ENCODE measurements around the gene PPP2R2D.

DNA sequence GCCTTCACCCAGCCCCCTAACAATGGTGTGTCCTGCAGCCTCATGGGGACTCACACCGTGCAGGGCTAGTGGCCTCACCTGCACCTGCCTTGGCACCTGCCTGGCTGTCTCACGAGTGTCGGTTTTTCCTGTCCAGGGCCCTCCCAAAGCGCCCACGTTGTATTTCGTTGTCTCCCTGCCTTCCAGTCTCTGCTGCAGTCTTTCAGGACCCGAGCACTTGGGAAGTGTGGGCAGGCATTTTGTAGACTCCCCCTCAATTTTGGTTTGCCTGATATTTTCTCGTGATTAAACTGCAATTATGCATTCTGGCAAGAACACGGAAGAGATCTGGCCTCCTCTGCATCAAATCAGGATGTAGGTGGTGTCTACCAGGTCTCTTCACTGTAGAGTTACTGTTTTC lies 63.0 kb downstream of the PPP2R2D start:
- TF ChIP-seq, protein P1, sequence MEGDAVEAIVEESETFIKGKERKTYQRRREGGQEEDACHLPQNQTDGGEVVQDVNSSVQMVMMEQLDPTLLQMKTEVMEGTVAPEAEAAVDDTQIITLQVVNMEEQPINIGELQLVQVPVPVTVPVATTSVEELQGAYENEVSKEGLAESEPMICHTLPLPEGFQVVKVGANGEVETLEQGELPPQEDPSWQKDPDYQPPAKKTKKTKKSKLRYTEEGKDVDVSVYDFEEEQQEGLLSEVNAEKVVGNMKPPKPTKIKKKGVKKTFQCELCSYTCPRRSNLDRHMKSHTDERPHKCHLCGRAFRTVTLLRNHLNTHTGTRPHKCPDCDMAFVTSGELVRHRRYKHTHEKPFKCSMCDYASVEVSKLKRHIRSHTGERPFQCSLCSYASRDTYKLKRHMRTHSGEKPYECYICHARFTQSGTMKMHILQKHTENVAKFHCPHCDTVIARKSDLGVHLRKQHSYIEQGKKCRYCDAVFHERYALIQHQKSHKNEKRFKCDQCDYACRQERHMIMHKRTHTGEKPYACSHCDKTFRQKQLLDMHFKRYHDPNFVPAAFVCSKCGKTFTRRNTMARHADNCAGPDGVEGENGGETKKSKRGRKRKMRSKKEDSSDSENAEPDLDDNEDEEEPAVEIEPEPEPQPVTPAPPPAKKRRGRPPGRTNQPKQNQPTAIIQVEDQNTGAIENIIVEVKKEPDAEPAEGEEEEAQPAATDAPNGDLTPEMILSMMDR (IDR thresholded peaks at IDR 0.05) = no peak
- TF ChIP-seq POLR2A (IDR thresholded peaks at IDR 0.05) = peak in 1 of 3 donors; percentile 5

All from body of pancreas (tissue), 4 donors.